H1 (cell line): ENCODE results near the gene IER5. TPM values are rescaled to one million over a fixed set of nuclear protein-coding genes. Genes with fewer than 3 reads are reported as not detected.

Source experiments
- CTCF ChIA-PET: fragments of 300-600 bp; sonication (Branson Sonifier 250); formaldehyde crosslinking; loops from one replicate; lab custom pipeline; 2021; ENCODE audit not compliant: partially characterized antibody; lab: Charles Lee
- POLR2A ChIA-PET: fragments of 300-600 bp; sonication (Branson Sonifier 250); formaldehyde crosslinking; loops from one replicate; lab custom pipeline; 2021; ENCODE audit warnings: inconsistent platforms; ENCODE audit not compliant: partially characterized antibody; lab: Charles Lee
- DNase-seq, 2 experiments: peaks; one replicate each; pipeline versions ENCODE4 v3.0.0 to v3.0.0-alpha.2; 2010 to 2022; ENCODE audit warnings: low spot score in 2 of 2, low read depth in 1 of 2, mixed read lengths in 1 of 2
- FAIRE-seq: peaks from 2 replicates; lab custom pipeline; 2011; peaks lifted over from hg19 to GRCh38; lab: Jason Lieb, UNC
- H2AFZ ChIP-seq: 2 replicates; pipeline ENCODE4 v1.8.1; 2012; ENCODE audit warnings: low read length, inconsistent platforms
- H2AK5ac ChIP-seq: 2 replicates; pipeline ENCODE4 v1.6.1; 2013; ENCODE audit warnings: low read depth, low read length
- H2BK120ac ChIP-seq: replicated peaks from 2 replicates; pipeline ENCODE3; 2013; ENCODE audit warnings: low read depth, low read length, inconsistent platforms
- H2BK12ac ChIP-seq: 2 replicates; pipeline ENCODE4 v1.6.1; 2013; ENCODE audit warnings: low read depth, low read length
- H2BK15ac ChIP-seq: 2 replicates; pipeline ENCODE4 v1.6.1; 2013; ENCODE audit warnings: low read length
- H2BK20ac ChIP-seq: 2 replicates; pipeline ENCODE4 v1.6.1; 2013; ENCODE audit warnings: low read length
- H2BK5ac ChIP-seq: 2 replicates; pipeline ENCODE4 v1.6.1; 2013; ENCODE audit warnings: low read depth, low read length
- H3K14ac ChIP-seq: 2 replicates; pipeline ENCODE4 v1.6.1; 2013; ENCODE audit warnings: inconsistent platforms; ENCODE audit not compliant: insufficient read length
- H3K18ac ChIP-seq: 2 replicates; pipeline ENCODE4 v1.6.1; 2013; ENCODE audit warnings: low read length; ENCODE audit errors: extremely low read depth
- H3K23ac ChIP-seq: 2 replicates; pipeline ENCODE4 v1.6.1; 2013; ENCODE audit warnings: inconsistent platforms; ENCODE audit not compliant: insufficient read length
- H3K23me2 ChIP-seq: 2 replicates; pipeline ENCODE4 v1.6.1; 2013; ENCODE audit warnings: low read depth, low read length
- H3K27ac ChIP-seq: 2 replicates; pipeline ENCODE4 v1.6.1; 2011; ENCODE audit warnings: low read depth, low read length, inconsistent platforms
- H3K27me3 ChIP-seq, 4 experiments: replicated peaks in 1 of 4; 1 replicate in 1 of 4; 2 replicates in 3 of 4; pipeline versions ENCODE4 v1.6.1 to v1.8.1; 2011 to 2013; ENCODE audit warnings: low read length in 3 of 4, mild to moderate bottlenecking in 3 of 4, inconsistent platforms in 2 of 4, mixed read lengths in 2 of 4, moderate library complexity in 1 of 4; ENCODE audit not compliant: control insufficient read depth in 3 of 4, insufficient read depth in 3 of 4; ENCODE audit errors: extremely low read depth in 1 of 4
- H3K36me3 ChIP-seq, 4 experiments: 2 replicates each; pipeline versions ENCODE4 v1.6.1 to v1.8.1; 2011 to 2013; ENCODE audit warnings: mild to moderate bottlenecking in 4 of 4, low read length in 3 of 4, moderate library complexity in 2 of 4, control low read depth in 1 of 4, inconsistent platforms in 1 of 4; ENCODE audit not compliant: insufficient read depth in 4 of 4, control insufficient read depth in 2 of 4
- H3K4ac ChIP-seq: replicated peaks from 2 replicates; pipeline ENCODE3; 2013; ENCODE audit warnings: low read length, low read depth, mixed read lengths, inconsistent platforms; ENCODE audit not compliant: insufficient read length
- H3K4me1 ChIP-seq, 4 experiments: replicated peaks in 1 of 4; 1 replicate in 1 of 4; 2 replicates in 3 of 4; pipeline versions ENCODE4 v1.6.1 to v1.8.1; 2011 to 2013; ENCODE audit warnings: low read length in 3 of 4, inconsistent platforms in 2 of 4, mixed read lengths in 1 of 4; ENCODE audit not compliant: insufficient read depth in 4 of 4, control insufficient read depth in 3 of 4
- H3K4me2 ChIP-seq, 2 experiments: 2 replicates each; pipeline versions ENCODE4 v1.6.1 to v1.8.1; 2011 to 2013; ENCODE audit warnings: low read depth in 2 of 2, low read length in 2 of 2, control low read depth in 1 of 2, inconsistent platforms in 1 of 2, mild to moderate bottlenecking in 1 of 2; ENCODE audit not compliant: insufficient read depth in 1 of 2
- H3K4me3 ChIP-seq, 4 experiments: fragments of 200-600, 300-600 bp in 1 of 4; sonication (generic), shearing (Covaris generic), sonication (Bioruptor Twin) in 1 of 4; 2 replicates each; pipeline versions ENCODE4 v1.5.1 to v1.8.1; 2011 to 2016; ENCODE audit warnings: low read length in 4 of 4, low read depth in 3 of 4, control low read depth in 2 of 4, inconsistent platforms in 2 of 4, mild to moderate bottlenecking in 2 of 4, mixed read lengths in 1 of 4, moderate library complexity in 1 of 4; ENCODE audit not compliant: insufficient read depth in 2 of 4; ENCODE audit errors: extremely low read depth in 1 of 4
- H3K56ac ChIP-seq: replicated peaks from 2 replicates; pipeline ENCODE3; 2013; ENCODE audit warnings: low read depth, mild to moderate bottlenecking, mixed read lengths, low read length, inconsistent platforms; ENCODE audit not compliant: insufficient read length
- H3K79me1 ChIP-seq: 2 replicates; pipeline ENCODE4 v1.6.1; 2013; ENCODE audit warnings: low read depth, low read length, control low read depth
- H3K79me2 ChIP-seq, 2 experiments: 2 replicates each; pipeline versions ENCODE4 v1.6.1 to v1.8.1; 2012 to 2013; ENCODE audit warnings: low read length in 2 of 2, mild to moderate bottlenecking in 2 of 2, inconsistent platforms in 1 of 2; ENCODE audit not compliant: insufficient read depth in 2 of 2, control insufficient read depth in 1 of 2
- H3K9ac ChIP-seq, 4 experiments: replicated peaks in 1 of 4; 1 replicate in 1 of 4; 2 replicates in 3 of 4; pipeline versions ENCODE4 v1.6.1 to v1.8.1; 2011 to 2013; ENCODE audit warnings: low read depth in 3 of 4, low read length in 3 of 4, control low read depth in 2 of 4, mild to moderate bottlenecking in 2 of 4, moderate library complexity in 2 of 4, inconsistent platforms in 1 of 4; ENCODE audit errors: extremely low read depth in 1 of 4
- H3K9me3 ChIP-seq, 2 experiments: 2 replicates each; pipeline versions ENCODE4 v1.6.1 to v1.8.1; 2012 to 2013; ENCODE audit warnings: mild to moderate bottlenecking in 2 of 2, moderate library complexity in 2 of 2, control low read depth in 1 of 2, inconsistent platforms in 1 of 2, low read depth in 1 of 2, low read length in 1 of 2, mixed read lengths in 1 of 2; ENCODE audit not compliant: insufficient read depth in 2 of 2
- H4K20me1 ChIP-seq, 2 experiments: replicated peaks in 1 of 2; 2 replicates each; pipeline versions ENCODE3 to v1.8.1; 2011 to 2013; ENCODE audit warnings: inconsistent platforms in 2 of 2, low read length in 2 of 2, mild to moderate bottlenecking in 1 of 2; ENCODE audit not compliant: insufficient read depth in 2 of 2, control insufficient read depth in 1 of 2
- H4K5ac ChIP-seq: 2 replicates; pipeline ENCODE4 v1.6.1; 2013; ENCODE audit warnings: low read length, low read depth, mixed read lengths, inconsistent platforms; ENCODE audit not compliant: insufficient read length
- H4K8ac ChIP-seq: 2 replicates; pipeline ENCODE4 v1.8.0; 2013; ENCODE audit warnings: mild to moderate bottlenecking, moderate library complexity, low read length, inconsistent platforms; ENCODE audit not compliant: insufficient read depth; ENCODE audit errors: extremely low read depth
- H4K91ac ChIP-seq: replicated peaks from 2 replicates; pipeline ENCODE3; 2013; ENCODE audit warnings: low read length, mixed read lengths, inconsistent platforms; ENCODE audit not compliant: insufficient read length
- BACH1 ChIP-seq: IDR thresholded peaks from 2 replicates; pipeline ENCODE4 v1.6.1; 2012; ENCODE audit warnings: low read length, improper control_type of control experiment
- BRCA1 ChIP-seq: IDR thresholded peaks from 2 replicates; pipeline ENCODE4 v1.6.1; 2012; ENCODE audit warnings: low read depth, low read length, improper control_type of control experiment
- CTBP2 ChIP-seq: IDR thresholded peaks from 2 replicates; pipeline ENCODE4 v1.7.0; 2011; ENCODE audit warnings: borderline replicate concordance, mild to moderate bottlenecking, moderate library complexity, mixed read lengths, low read length; ENCODE audit not compliant: insufficient read depth, insufficient read length
- GTF2F1 ChIP-seq: IDR thresholded peaks from 2 replicates; pipeline ENCODE4 v1.6.1; 2012; ENCODE audit warnings: low read depth, low read length, improper control_type of control experiment, borderline replicate concordance
- RBBP5 ChIP-seq: IDR thresholded peaks from 2 replicates; pipeline ENCODE4 v1.7.1; 2012; ENCODE audit warnings: low read depth, mild to moderate bottlenecking, inconsistent platforms, low read length, moderate library complexity, borderline replicate concordance
- RFX5 ChIP-seq: IDR thresholded peaks from 2 replicates; pipeline ENCODE4 v1.6.1; 2011; ENCODE audit warnings: low read depth, low read length, improper control_type of control experiment, borderline replicate concordance
- RXRA ChIP-seq: IDR thresholded peaks from 2 replicates; pipeline ENCODE4 v1.6.1; 2011; ENCODE audit warnings: low read depth, mild to moderate bottlenecking, low read length, moderate library complexity; ENCODE audit not compliant: insufficient read depth
- SAP30 ChIP-seq: fragments of 300-600 bp; sonication (generic); IDR thresholded peaks from 2 replicates; pipeline ENCODE4 v1.7.1; 2012; ENCODE audit warnings: low read length, moderate library complexity, mild to moderate bottlenecking, inconsistent platforms; ENCODE audit not compliant: insufficient read depth, insufficient replicate concordance
- SIN3A ChIP-seq, 2 experiments: IDR thresholded peaks in 1 of 2; conservative IDR thresholded peaks in 1 of 2; 2 replicates each; pipeline ENCODE4 v1.6.1; 2011 to 2012; ENCODE audit warnings: low read length in 2 of 2, improper control_type of control experiment in 1 of 2, low read depth in 1 of 2, mild to moderate bottlenecking in 1 of 2
- SIX5 ChIP-seq: IDR thresholded peaks from 2 replicates; pipeline ENCODE4 v1.6.1; 2011; ENCODE audit warnings: mild to moderate bottlenecking, low read depth, low read length
- SP1 ChIP-seq: IDR thresholded peaks from 2 replicates; pipeline ENCODE4 v1.6.1; 2011; ENCODE audit warnings: low read depth, low read length
- TBP ChIP-seq: IDR thresholded peaks from 2 replicates; pipeline ENCODE4 v1.6.1; 2011; ENCODE audit warnings: low read depth, low read length, improper control_type of control experiment
- WGBS, 2 experiments: shearing (Covaris generic) in 1 of 2; methylation state at CpG; one replicate each; pipeline versions ENCODE4 v1.1.6 to v1.1.7; 2013 to 2015; ENCODE audit warnings: low lambda C conversion rate in 2 of 2, mixed read lengths in 2 of 2, inconsistent platforms in 1 of 2, low coverage in 1 of 2, missing lambda C conversion rate in 1 of 2; ENCODE audit not compliant: insufficient replicate concordance in 2 of 2, insufficient coverage in 1 of 2, insufficient read length in 1 of 2; ENCODE audit errors: extremely low coverage in 1 of 2, missing lambda C conversion rate in 1 of 2; 5-methylcytosine and 5-hydroxymethylcytosine counted together
- polyA plus RNA-seq, 7 experiments: library from polyadenylated mRNA; depleted of rRNA in 3 of 7; stranded (reverse) in 5 of 7; unstranded in 2 of 7; fragments of >200 nt in 5 of 7; fragments of 200-250 nt in 2 of 7; gene quantifications; 1 replicate in 5 of 7; 2 replicates in 1 of 7; 4 replicates in 1 of 7; pipeline versions ENCODE4 v1.2.1 to v1.2.3, GENCODE V29; 2011 to 2013; ENCODE audit warnings: missing spikeins in 2 of 7, mixed read lengths in 2 of 7
- total RNA-seq: library from RNA; stranded (reverse); fragmentation: NEBNext Ultra II Directional; extraction: Animal tissue kit (Norgen Biotek cat#: 25700); gene quantifications from 2 replicates; pipeline ENCODE4 v1.2.1, GENCODE V29; 2021
- TF ChIP-seq, protein P1 (sequence below): IDR thresholded peaks from 2 replicates; pipeline ENCODE4 v1.6.1; 2011; ENCODE audit warnings: low read length, improper control_type of control experiment

IER5 gene
- total and polyA plus RNA-seq, 2 of the 8 experiments (the other 6 are each of a cell fraction or from before 2014, with no cell fraction given): 3.5 to 7.7 TPM

DNA sequence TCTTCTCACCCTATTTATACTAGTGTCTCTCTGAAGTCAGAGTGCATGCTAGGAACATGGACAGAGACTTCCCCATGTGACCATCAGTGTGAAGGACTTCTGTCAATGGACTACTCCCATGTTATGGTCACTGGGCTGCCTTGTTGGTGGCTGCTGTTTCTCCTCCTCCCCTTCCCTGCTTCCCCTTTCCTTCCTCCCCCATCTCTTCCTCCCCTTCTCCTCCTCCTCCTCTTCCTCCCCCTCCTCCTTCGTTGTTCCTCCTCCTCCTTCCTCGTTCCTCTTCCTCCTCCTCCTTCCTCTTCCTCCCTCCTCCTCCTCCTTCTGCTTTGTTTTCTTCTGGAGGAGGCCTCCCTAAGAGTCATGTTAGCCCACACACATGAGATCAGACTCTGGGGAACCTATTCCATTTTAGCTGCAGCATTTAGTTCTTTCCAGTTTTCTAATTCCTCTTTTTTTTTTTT is 35.8 kb downstream of the IER5 start:
- Histone ChIP-seq H3K4me2 (no peak overlapping the region), H4K91ac (no peak overlapping the region), H3K23ac (no peak overlapping the region), H3K56ac (no peak overlapping the region), H2BK5ac (no peak overlapping the region), H3K36me3 (no peaks in the 10 kb centered on the region), H3K27me3 (no peaks in the 10 kb centered on the region; a peak in 1 of 7 replicates), H3K4ac (no peak overlapping the region), H4K5ac (no peak overlapping the region), H3K9ac (no peak overlapping the region), H2AFZ (peak overlapping the region; percentile 32; the same call in 1 of the 2 replicates), H3K23me2 (no peaks in the 10 kb centered on the region), H2BK120ac (no peak overlapping the region), H3K14ac (no peak overlapping the region), H3K79me1 (no peaks in the 10 kb centered on the region), H2AK5ac (no peak overlapping the region), H3K79me2 (no peaks in the 10 kb centered on the region), H4K20me1 (no peaks in the 10 kb centered on the region), H3K4me1 (peaks cover 5 to 16% (median 11%) of the 10 kb centered on the region in 4 experiments), H2BK20ac (no peak overlapping the region), H3K27ac (no peak overlapping the region), H2BK12ac (0 out of 2 replicates have a peak overlapping the region, but pooled peaks have one; percentile 43), H3K18ac (no peak overlapping the region), H4K8ac (no peak overlapping the region), H2BK15ac (no peak overlapping the region), H3K4me3 (no peak overlapping the region), H3K9me3 (no peaks in the 10 kb centered on the region)
- FAIRE-seq (no peak), DNase-seq (no peak)
- POLR2A ChIA-PET: interaction anchor here (0.6 to 1.3 kb wide), 2 partner anchors 25 to 28 kb away, joined by 3 read pairs; no protein-coding TSS in a partner anchor
- WGBS, 2 experiments: 0 to 14% methylated on average over 2 of the region's 2 CpGs
- CTCF ChIA-PET: interaction anchor here (1.1 kb wide), 1 partner anchor 18 kb away, joined by 3 read pairs; no protein-coding TSS in a partner anchor
- TF ChIP-seq RFX5 (no peak), SIX5 (no peak), RBBP5 (no peak), BRCA1 (no peak), SIN3A (conservative IDR thresholded peaks at IDR 0.05 in 1 of 2, IDR thresholded peaks at IDR 0.05 in 1 of 2; ENCODE audit: low read depth in 1 of 2, low read length in 2 of 2) (no peak), CTBP2 (no peak), RXRA (no peak), GTF2F1 (no peak), SAP30 (no peak), TBP (no peak), BACH1 (no peak), SP1 (no peak)
- TF ChIP-seq, protein P1, sequence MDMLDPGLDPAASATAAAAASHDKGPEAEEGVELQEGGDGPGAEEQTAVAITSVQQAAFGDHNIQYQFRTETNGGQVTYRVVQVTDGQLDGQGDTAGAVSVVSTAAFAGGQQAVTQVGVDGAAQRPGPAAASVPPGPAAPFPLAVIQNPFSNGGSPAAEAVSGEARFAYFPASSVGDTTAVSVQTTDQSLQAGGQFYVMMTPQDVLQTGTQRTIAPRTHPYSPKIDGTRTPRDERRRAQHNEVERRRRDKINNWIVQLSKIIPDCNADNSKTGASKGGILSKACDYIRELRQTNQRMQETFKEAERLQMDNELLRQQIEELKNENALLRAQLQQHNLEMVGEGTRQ: no peak
